Activated B cell treated with CpG ODN at 0.5 μM for 24 hours (primary cell): ENCODE data around the gene DENND6B. TPM values are rescaled to one million over a fixed set of nuclear protein-coding genes. Genes with fewer than 3 reads are reported as not detected.

Experiments
- ATAC-seq: fragments of 200-7000 bp; cut with Tn5 transposase; one replicate; pipeline ENCODE4 v1.10.0; 2021; ENCODE audit warnings: low read depth, mild to moderate bottlenecking, moderate library complexity
- CTCF ChIA-PET: fragments of 350-600 bp; sonication (Branson Sonifier 250); formaldehyde crosslinking; loops from one replicate; lab custom pipeline; 2021; ENCODE audit warnings: antibody characterized with exemption; lab: Charles Lee
- POLR2A ChIA-PET: fragments of 350-600 bp; sonication (Branson Sonifier 250); formaldehyde crosslinking; loops from one replicate; lab custom pipeline; 2021; ENCODE audit warnings: antibody characterized with exemption; lab: Charles Lee
- DNase-seq: peaks from one replicate; pipeline ENCODE4 v3.0.0; 2022
- H3K27ac Mint-ChIP-seq: one replicate; pipeline ENCODE4 v1.8.0; 2020; ENCODE audit warnings: mixed read lengths
- H3K27me3 Mint-ChIP-seq: one replicate; pipeline ENCODE4 v1.8.0; 2021; ENCODE audit warnings: mixed read lengths
- H3K36me3 Mint-ChIP-seq: one replicate; pipeline ENCODE4 v1.8.0; 2021; ENCODE audit warnings: low read depth, mixed read lengths
- H3K4me1 Mint-ChIP-seq: one replicate; pipeline ENCODE4 v1.8.0; 2021; ENCODE audit warnings: mixed read lengths
- H3K4me3 Mint-ChIP-seq: one replicate; pipeline ENCODE4 v1.8.0; 2020; ENCODE audit warnings: mild to moderate bottlenecking, mixed read lengths
- H3K9me3 Mint-ChIP-seq: one replicate; pipeline ENCODE4 v1.8.0; 2020; ENCODE audit warnings: mixed read lengths
- intact Hi-C: fragments of 100-400 bp; cut with micrococcal nuclease; formaldehyde crosslinking; loops from one replicate; pipeline ENCODE4 v1.15.1; 2024
- total RNA-seq: library from RNA; stranded (reverse); gene quantifications from 2 replicates; pipeline ENCODE4 v1.2.3, GENCODE V29; 2022
- TF ChIP-seq, protein P1 (sequence below): fragments of 200-600 bp; IDR thresholded peaks from one replicate; pipeline ENCODE4 v1.8.0; 2022; ENCODE audit warnings: antibody characterized with exemption, mild to moderate bottlenecking

DENND6B gene
- total RNA-seq, 1 donor from 2014 or later = 5.2 TPM

DNA sequence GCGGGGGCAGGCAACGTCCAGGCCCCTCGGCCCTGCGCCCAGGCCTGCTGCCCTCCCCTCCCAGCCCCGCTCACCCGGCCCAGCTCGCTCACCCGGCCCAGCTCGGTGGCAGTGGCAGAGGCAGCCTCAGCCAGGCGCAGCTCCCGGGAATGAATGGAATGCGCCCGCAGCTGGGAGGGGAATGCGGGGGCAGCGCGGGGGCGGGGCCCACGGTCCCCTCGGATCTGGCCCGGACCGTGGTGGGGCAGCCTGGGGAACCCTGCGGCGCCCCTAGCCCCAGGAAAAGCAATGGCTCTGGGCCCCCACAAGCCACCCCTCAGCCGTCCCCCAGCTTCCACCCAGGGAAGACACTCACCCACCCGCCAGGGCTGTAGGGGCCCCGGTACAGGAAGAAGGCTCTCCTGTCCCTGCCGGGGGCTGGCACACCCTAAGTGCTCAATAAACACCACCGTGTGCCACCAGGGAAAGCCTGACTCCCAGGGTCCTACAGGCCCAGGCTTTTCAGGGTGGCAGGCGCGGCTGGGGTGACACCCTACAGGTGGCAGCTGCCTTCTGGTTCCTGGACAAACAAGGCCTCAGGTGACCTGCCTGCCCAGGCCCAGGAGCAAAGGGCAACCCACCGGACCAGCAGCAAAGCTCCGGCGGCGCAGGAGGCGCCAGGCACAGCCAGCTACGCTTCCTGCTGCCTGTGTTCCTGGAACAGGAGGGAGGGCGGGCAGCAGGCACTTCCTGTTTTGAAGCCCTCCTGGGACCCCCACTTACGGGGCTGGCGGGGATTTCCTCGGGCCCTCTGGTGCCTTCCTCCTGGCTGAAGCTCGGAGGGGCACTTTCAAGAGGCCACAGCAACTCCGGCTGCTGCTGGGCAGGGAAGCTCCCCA lies 33.1 kb downstream of the DENND6B start:
- Mint-ChIP-seq H3K9me3 (no peaks in the 10 kb centered on the region), H3K36me3 (no peaks in the 10 kb centered on the region), H3K27ac (no peak overlapping the region), H3K4me1 (peaks cover 47% of the 10 kb centered on the region), H3K27me3 (peaks cover 6% of the 10 kb centered on the region), H3K4me3 (peak overlapping the region; percentile 56)
- TF ChIP-seq, protein P1, sequence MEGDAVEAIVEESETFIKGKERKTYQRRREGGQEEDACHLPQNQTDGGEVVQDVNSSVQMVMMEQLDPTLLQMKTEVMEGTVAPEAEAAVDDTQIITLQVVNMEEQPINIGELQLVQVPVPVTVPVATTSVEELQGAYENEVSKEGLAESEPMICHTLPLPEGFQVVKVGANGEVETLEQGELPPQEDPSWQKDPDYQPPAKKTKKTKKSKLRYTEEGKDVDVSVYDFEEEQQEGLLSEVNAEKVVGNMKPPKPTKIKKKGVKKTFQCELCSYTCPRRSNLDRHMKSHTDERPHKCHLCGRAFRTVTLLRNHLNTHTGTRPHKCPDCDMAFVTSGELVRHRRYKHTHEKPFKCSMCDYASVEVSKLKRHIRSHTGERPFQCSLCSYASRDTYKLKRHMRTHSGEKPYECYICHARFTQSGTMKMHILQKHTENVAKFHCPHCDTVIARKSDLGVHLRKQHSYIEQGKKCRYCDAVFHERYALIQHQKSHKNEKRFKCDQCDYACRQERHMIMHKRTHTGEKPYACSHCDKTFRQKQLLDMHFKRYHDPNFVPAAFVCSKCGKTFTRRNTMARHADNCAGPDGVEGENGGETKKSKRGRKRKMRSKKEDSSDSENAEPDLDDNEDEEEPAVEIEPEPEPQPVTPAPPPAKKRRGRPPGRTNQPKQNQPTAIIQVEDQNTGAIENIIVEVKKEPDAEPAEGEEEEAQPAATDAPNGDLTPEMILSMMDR = no peak
- intact Hi-C loops = loop anchor here (1.0 to 5.0 kb wide), 3 partner anchors 11 to 49 kb away; partner anchors contain the start of genes MAPK11 and PPP6R2
- ATAC-seq (peak; percentile 51), DNase-seq (no peak)
- ChIA-PET CTCF (interaction anchor here (1.3 to 1.8 kb wide), 4 partner anchors 12 to 34 kb away, joined by 3 to 6 read pairs (median 5); no protein-coding TSS in a partner anchor), POLR2A (interaction anchor here (0.5 to 6.5 kb wide), 19 partner anchors 8 to 358 kb away, joined by 3 to 74 read pairs (median 4); partner anchors contain the start of genes DENND6B, HDAC10, PLXNB2 and SCO2)

DNA sequence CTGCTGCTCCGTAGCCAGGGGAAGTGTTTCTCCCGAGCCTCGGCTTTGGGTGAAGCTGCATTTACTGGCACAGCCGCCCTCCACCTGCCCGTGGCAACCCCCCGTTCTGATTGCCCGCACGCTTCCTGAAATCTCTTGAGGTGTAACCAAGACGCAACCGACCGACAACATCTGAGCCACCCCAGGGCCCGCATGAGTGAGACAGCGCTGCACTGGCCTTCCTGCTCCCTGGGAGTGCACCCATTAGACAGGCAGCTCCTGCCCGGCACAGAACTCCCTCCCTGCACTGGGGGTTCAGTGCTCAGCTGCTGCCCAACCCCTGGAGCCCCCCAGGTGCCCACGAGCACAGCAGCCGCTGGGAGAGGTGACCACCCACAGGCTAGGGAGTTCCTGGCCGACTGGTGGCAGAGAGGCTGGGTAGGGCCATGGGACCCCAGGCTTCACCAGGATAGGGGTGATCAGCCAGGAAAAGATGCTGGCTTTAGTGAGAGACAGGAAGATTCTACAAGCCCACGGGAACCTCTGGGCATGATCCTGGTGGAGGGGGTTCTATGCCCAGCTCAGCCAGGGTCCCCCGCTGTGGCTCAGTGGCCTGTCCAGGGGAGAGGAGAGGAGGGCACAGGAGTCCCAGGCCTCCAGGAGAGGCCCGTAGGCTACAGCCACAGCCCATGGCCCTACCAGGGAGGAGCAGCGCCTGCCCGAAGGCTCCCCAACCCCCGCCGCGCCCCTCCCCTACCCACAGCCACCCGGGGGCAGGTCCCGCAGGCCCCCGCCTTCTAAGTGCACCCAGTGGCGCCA lies 34.0 kb downstream of the DENND6B start:
- no peaks in the 10 kb centered on the region for H3K36me3 Mint-ChIP-seq
- POLR2A ChIA-PET = interaction anchor here (1.0 to 6.5 kb wide), 11 partner anchors 9 to 177 kb away, joined by 3 to 74 read pairs (median 7); partner anchors contain the start of genes DENND6B, HDAC10 and PLXNB2
- H3K4me1 Mint-ChIP-seq = peaks cover 46% of the 10 kb centered on the region
- CTCF ChIA-PET = interaction anchor here (1.0 to 2.5 kb wide), 4 partner anchors 16 to 49 kb away, joined by 4 to 7 read pairs (median 4); partner anchors contain the start of gene DENND6B
- H3K27ac Mint-ChIP-seq = peak overlapping the region; percentile 63
- DNase-seq (no peak), ATAC-seq (peak; percentile 84)
- peaks cover 6% of the 10 kb centered on the region for H3K27me3 Mint-ChIP-seq
- peak overlapping the region; percentile 64 for H3K4me3 Mint-ChIP-seq
- H3K9me3 Mint-ChIP-seq = no peaks in the 10 kb centered on the region
- intact Hi-C loops = loop anchor here (1.0 to 5.0 kb wide), 4 partner anchors 21 to 49 kb away; partner anchors contain the start of genes DENND6B, MAPK11 and PPP6R2
- TF ChIP-seq, protein P1 = no peak

DNA sequence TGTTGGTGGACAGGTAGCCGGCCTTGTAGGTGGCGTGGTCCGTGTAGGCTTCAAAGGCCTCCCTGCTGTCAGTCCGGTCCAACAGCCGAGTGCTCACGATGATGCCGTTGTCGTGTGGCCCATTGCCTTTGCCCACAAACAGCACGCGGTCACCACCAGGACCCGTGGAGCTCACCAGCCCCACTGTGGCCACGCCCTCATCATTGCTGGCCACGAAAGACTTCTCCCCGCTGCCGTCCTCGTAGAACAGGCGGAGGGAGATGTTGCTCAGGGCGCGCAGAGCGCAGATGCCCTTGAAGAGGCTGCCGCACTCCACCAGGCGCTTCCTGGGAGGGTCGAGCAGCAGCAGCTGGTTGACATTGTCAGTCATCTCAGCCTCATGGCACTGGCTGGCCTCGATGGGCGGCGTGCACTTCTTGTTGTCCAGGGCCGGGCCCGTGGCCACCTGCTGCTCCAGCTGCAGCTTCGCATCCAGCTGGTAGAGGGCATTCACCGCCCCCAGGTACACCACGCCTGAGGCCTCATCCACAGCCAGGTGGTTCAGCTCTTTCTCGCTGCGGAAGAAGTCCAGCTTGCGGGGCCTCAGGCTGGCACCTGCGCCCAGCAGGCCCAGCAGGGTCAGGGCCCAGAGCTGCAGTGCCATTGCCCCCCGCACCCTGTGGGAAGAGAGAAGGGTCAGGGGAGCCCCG lies 36.7 kb downstream of the DENND6B start:
- intact Hi-C loops = loop anchor here (5.0 kb wide), 1 partner anchor 52 kb away; the partner anchor contains the start of gene PPP6R2
- Mint-ChIP-seq H3K4me3 (no peak overlapping the region), H3K9me3 (no peaks in the 10 kb centered on the region), H3K27ac (no peak overlapping the region), H3K36me3 (no peaks in the 10 kb centered on the region), H3K27me3 (peaks cover 6% of the 10 kb centered on the region), H3K4me1 (peaks cover 36% of the 10 kb centered on the region)
- TF ChIP-seq, protein P1 = no peak
- CTCF ChIA-PET = interaction anchor here (0.7 to 1.1 kb wide), 2 partner anchors 14 kb away, joined by 3 to 4 read pairs; no protein-coding TSS in a partner anchor
- no peak for DNase-seq
- ATAC-seq = no peak
- POLR2A ChIA-PET = interaction anchor here (0.9 to 6.5 kb wide), 2 partner anchors 15 to 33 kb away, joined by 4 to 74 read pairs; partner anchors contain the start of gene PLXNB2

DNA sequence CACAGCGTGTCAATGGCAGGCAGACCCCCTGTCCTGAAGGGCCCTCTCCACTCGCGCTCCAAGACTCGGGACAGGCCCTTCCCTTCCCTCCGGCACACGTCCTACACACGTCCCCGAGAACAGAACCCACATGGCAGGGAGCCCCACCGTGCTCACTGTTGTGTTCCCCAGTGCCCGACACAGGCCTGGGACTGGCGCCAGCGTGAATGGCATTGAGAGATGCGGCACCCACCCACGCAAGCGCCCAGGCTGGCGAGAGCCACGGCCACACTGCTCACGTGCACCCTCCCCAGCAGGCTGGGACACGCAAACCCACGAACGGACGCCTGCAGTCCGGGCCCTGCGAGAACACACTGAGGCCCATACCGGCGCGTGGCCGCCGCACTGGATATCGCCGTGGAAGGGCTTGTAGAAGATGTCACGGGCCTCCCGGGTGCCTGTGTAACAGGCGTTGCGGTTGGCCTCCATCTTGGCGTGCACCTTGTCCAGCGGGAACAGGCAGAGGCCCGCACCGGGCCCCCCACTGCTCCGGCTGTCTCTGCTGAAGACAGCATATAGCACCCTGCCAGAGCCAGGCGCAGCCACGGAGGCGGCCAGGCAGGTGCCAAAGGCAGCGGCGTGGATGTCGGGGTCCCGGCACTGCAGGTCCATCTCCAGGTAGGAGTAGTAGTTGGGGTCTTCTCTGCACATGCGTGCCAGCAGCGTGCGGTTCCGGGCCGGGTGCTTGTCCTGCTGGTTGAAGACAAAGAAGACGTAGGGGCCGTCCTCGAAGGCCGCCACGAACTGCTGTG lies 37.5 kb downstream of the DENND6B start:
- Mint-ChIP-seq H3K9me3 (no peaks in the 10 kb centered on the region), H3K27ac (no peak overlapping the region), H3K36me3 (no peaks in the 10 kb centered on the region), H3K4me3 (no peak overlapping the region), H3K27me3 (peaks cover 6% of the 10 kb centered on the region), H3K4me1 (peaks cover 28% of the 10 kb centered on the region)
- POLR2A ChIA-PET = no interaction called here
- CTCF ChIA-PET = interaction anchor here (0.7 to 1.1 kb wide), 2 partner anchors 13 to 15 kb away, joined by 3 to 4 read pairs; no protein-coding TSS in a partner anchor
- ATAC-seq (no peak), DNase-seq (no peak)
- intact Hi-C loops = no loop called here
- TF ChIP-seq, protein P1 = no peak
